Heart right ventricle (tissue), 16 donors: ENCODE data around the gene MTCH1. TPM values are rescaled to one million over a fixed set of nuclear protein-coding genes. Genes with fewer than 3 reads are reported as not detected.
"Not testable (repeated sequence)": the region's sequence is repeated elsewhere in the genome, so short reads cannot be mapped to it uniquely, and the experiment has no call there.

Experiments
- ATAC-seq, 8 donors: fragments of 200-7000 bp; cut with Tn5 transposase; one replicate each; pipeline ENCODE4 v1.9.1; 2020; ENCODE audit warnings: mild to moderate bottlenecking in 8 of 8, moderate library complexity in 8 of 8, moderate number of reproducible peaks in 1 of 8
- DNase-seq, 2 donors: peaks; one replicate each; pipeline ENCODE4 v3.0.0-alpha.2; 2020
- H3K27ac ChIP-seq, 10 donors: fragments of 200-600 bp; sonication (generic) in 2 of 10; one replicate each; pipeline versions ENCODE4 v1.5.0 to v1.8.0; 2020 to 2022; ENCODE audit warnings: mild to moderate bottlenecking in 3 of 10
- H3K27me3 ChIP-seq, 7 donors: fragments of 200-600 bp; one replicate each; pipeline ENCODE4 v1.8.0; 2021 to 2022; ENCODE audit warnings: mild to moderate bottlenecking in 2 of 7
- H3K36me3 ChIP-seq, 9 donors: fragments of 200-600 bp; sonication (generic) in 1 of 9; one replicate each; pipeline versions ENCODE4 v1.5.0 to v1.8.0; 2020 to 2022; ENCODE audit warnings: mild to moderate bottlenecking in 2 of 9
- H3K4me1 ChIP-seq, 9 donors: fragments of 200-600 bp; sonication (generic) in 1 of 9; one replicate each; pipeline versions ENCODE4 v1.5.0 to v1.8.0; 2020 to 2022; ENCODE audit warnings: mild to moderate bottlenecking in 4 of 9
- H3K4me3 ChIP-seq, 10 donors: fragments of 200-600 bp; sonication (generic) in 2 of 10; one replicate each; pipeline versions ENCODE4 v1.5.0 to v1.8.0; 2020 to 2022; ENCODE audit warnings: mild to moderate bottlenecking in 7 of 10, moderate library complexity in 2 of 10
- H3K9me3 ChIP-seq, 11 donors: fragments of 200-600 bp in 10 of 11; sonication (generic) in 2 of 11; one replicate each; pipeline versions ENCODE4 v1.5.0 to v1.8.0; 2013 to 2022; ENCODE audit warnings: mild to moderate bottlenecking in 2 of 11, control low read depth in 1 of 11, moderate library complexity in 1 of 11
- CTCF ChIP-seq, 9 donors: fragments of 200-600 bp; sonication (generic) in 2 of 9; IDR thresholded peaks; one replicate each; pipeline versions ENCODE4 v1.5.0 to v1.8.0; 2021 to 2022; ENCODE audit warnings: antibody characterized with exemption in 9 of 9, mild to moderate bottlenecking in 5 of 9, moderate library complexity in 1 of 9
- WGBS, 2 donors: extraction: QIAGEN DNeasy Blood & Tissue Kit; methylation state at CpG; one replicate each; pipeline ENCODE4 v1.1.7; 2013; ENCODE audit warnings: inconsistent platforms in 1 of 2; 5-methylcytosine and 5-hydroxymethylcytosine counted together
- intact Hi-C, 10 donors: fragments of 100-400 bp; cut with DNase I; formaldehyde crosslinking; loops; one replicate each; pipeline versions ENCODE4 v1.11.1 to v1.14.2; 2022
- polyA plus RNA-seq, 2 donors: library from polyadenylated mRNA; stranded (reverse); fragments of 200-250 nt; gene quantifications; one replicate each; pipeline ENCODE4 v1.2.3, GENCODE V29; 2013
- total RNA-seq, 10 donors: library from RNA; stranded (reverse); fragmentation: NEBNext Ultra II Directional in 3 of 10; extraction: Animal tissue kit (Norgen Biotek cat#: 25700) in 3 of 10; gene quantifications; one replicate each; pipeline versions ENCODE4 v1.2.1 to v1.2.4, GENCODE V29; 2021 to 2023
- donor health status: Arrhythmogenic right ventricular cardiomyopathy.
- donor health status: ischemic (EF 13 %, LVEDD 7.1; RV severe dilation, severe dysfunction).
- donor health status: healthy with polysubstance abuse.
- donor health status: DM: no; HTN: yes; CAD: no.
- donor health status: DM: no; HTN: no; CAD: no.
- donor health status: ischemic (EF 25% LVEDD 6.9; RV normal size, moderate dysfunction).
- donor health status: ischemic (EF 25% LVEDD 5.7; RV mildly dilated, moderate dysfunction).
- donor health status: healthy.
- donor health status: DM: yes; HTN: yes; CAD: no.
- donor health status: Ischemic cardiomyopathy.
- donor health status: ischemic (EF 35%, LVEDD 5.7; RV mildly dilated, moderate dysfunction).
- donor health status: nonischemic (EF 11% LVEDD 7.7; RV severe dilation, severe dysfunction).
- donor health status: DM: yes; HTN: yes; CAD: no.
- donor health status: PGD.
- donor health status: ischemic (EF 29% LVEDD 5.4; RV normal size, mild dysfunction).
- donor health status: nonischemic (EF 23%, LVEDD 6.1; RV moderate dilation, normal function).

Gene MTCH1
- total and polyA plus RNA-seq, 12 donors = 82.6 to 341 (median 156) TPM

DNA sequence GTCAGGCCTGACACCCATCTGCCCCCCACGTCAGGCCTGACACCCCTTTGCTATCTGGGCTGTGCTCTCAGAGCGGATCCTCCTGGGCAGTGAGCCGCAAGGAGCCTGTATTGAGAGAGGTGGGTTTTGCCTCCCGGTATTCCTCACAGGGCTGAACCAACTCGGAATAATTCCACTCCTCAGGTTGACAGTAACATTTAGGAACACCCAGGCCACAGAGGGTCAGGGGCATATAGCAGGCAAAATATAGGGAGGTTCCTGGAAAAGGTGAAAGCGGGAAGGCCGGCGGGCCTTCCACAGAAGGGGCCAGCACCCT is 12.7 kb upstream of the MTCH1 start:
- no peak overlapping the region for H3K4me3 ChIP-seq
- TF ChIP-seq CTCF (IDR thresholded peaks at IDR 0.05) = no peak
- 58 to 61% methylated on average over 8 of the region's 8 CpGs for WGBS, 2 donors
- intact Hi-C loops = loop anchor here in 1 of 10 donors (1.0 kb wide), 1 partner anchor 12 kb away; the partner anchor contains the start of gene MTCH1
- H3K9me3 ChIP-seq = no peaks in the 10 kb centered on the region
- no peaks in the 10 kb centered on the region for H3K27me3 ChIP-seq
- DNase-seq (peak in 1 of 2 donors; percentile 50), ATAC-seq (peak in 3 of 8 donors; percentile 81 to 89 (median 88))
- peak overlapping the region; percentile 76 to 94 (median 91) for H3K27ac ChIP-seq
- no peaks in the 10 kb centered on the region for H3K36me3 ChIP-seq
- H3K4me1 ChIP-seq = peaks cover 0 to 21% (median 6%) of the 10 kb centered on the region in 9 donors

- Histone ChIP-seq H3K27ac (peak overlapping the region; percentile 76 to 94 (median 91)), H3K27me3 (no peaks in the 10 kb centered on the region), H3K4me3 (no peak overlapping the region), H3K9me3 (no peaks in the 10 kb centered on the region), H3K4me1 (peaks cover 0 to 21% (median 6%) of the 10 kb centered on the region in 9 donors), H3K36me3 (no peaks in the 10 kb centered on the region)
- intact Hi-C loops = loop anchor here in 1 of 10 donors (1.0 kb wide), 1 partner anchor 12 kb away; the partner anchor contains the start of gene MTCH1
- peak in 7 of 8 donors; percentile 61 to 87 (median 79) for ATAC-seq
- WGBS, 2 donors = 49 to 62% methylated on average over 18 of the region's 18 CpGs
- TF ChIP-seq CTCF (IDR thresholded peaks at IDR 0.05) = no peak
- peak; percentile 45 to 56 for DNase-seq
Observed at GRCh38 chr6:36997811-36998722, 12.1 kb upstream of the MTCH1 start.

- H3K9me3 ChIP-seq, H3K36me3 ChIP-seq, intact Hi-C loops, ATAC-seq, H3K4me3 ChIP-seq, DNase-seq, H3K27ac ChIP-seq, H3K27me3 ChIP-seq: not testable (repeated sequence)
- peaks cover 6 to 12% (median 7%) of the 10 kb centered on the region in 9 donors for H3K4me1 ChIP-seq
- WGBS, 2 donors = 85 to 89% methylated on average over 2 of the region's 2 CpGs
Observed at GRCh38 chr6:36990401-36990800, 4.4 kb upstream of the MTCH1 start.

DNA sequence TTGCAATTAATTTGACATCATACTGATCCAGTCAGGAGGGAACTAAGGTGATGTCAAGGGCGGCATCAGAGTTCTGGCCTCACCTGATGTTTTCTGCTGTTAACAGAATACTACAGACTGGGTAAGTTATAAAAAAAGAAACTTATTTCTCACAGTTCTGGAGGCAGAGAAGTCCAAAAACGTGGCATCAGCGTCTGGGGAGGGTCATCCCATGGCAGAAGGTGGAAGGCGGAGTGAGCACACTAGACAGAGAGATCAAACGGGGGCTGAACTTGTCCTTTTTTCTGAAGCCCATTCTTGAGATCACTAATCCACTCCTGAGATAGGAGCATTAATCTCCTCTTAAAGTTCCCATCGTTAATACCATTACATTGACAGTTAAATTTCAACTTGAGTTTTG is 3.3 kb upstream of the MTCH1 start:
- DNase-seq (no peak), ATAC-seq (no peak)
- no peaks in the 10 kb centered on the region for H3K36me3 ChIP-seq
- intact Hi-C loops = loop anchor here in 4 of 10 donors (5.0 to 10.0 kb wide), 4 partner anchors 82 to 444 kb away; partner anchors contain the start of genes C6orf89 (in 1 of the 4) and STK38 (in 1 of the 4)
- WGBS, 2 donors = 80 to 81% methylated on average over 6 of the region's 6 CpGs
- no peaks in the 10 kb centered on the region for H3K9me3 ChIP-seq
- no peak overlapping the region for H3K4me3 ChIP-seq
- no peak overlapping the region for H3K27ac ChIP-seq
- no peaks in the 10 kb centered on the region for H3K27me3 ChIP-seq
- peaks cover 6 to 18% (median 15%) of the 10 kb centered on the region in 9 donors for H3K4me1 ChIP-seq
- TF ChIP-seq CTCF (IDR thresholded peaks at IDR 0.05) = no peak
